HG03175 (cell line): Measurements from ENCODE around the gene GALK2.
"Not testable (repeated sequence)": the region's sequence is repeated elsewhere in the genome, so short reads cannot be mapped to it uniquely, and the experiment has no call there.

Source experiments
- ATAC-seq: cut with Tn5 transposase; IDR thresholded peaks from one replicate; pipeline ENCODE4 v1.9.1; 2021; ENCODE audit warnings: mild to moderate bottlenecking, moderate library complexity; ENCODE audit not compliant: unreplicated experiment

The GALK2 gene

DNA sequence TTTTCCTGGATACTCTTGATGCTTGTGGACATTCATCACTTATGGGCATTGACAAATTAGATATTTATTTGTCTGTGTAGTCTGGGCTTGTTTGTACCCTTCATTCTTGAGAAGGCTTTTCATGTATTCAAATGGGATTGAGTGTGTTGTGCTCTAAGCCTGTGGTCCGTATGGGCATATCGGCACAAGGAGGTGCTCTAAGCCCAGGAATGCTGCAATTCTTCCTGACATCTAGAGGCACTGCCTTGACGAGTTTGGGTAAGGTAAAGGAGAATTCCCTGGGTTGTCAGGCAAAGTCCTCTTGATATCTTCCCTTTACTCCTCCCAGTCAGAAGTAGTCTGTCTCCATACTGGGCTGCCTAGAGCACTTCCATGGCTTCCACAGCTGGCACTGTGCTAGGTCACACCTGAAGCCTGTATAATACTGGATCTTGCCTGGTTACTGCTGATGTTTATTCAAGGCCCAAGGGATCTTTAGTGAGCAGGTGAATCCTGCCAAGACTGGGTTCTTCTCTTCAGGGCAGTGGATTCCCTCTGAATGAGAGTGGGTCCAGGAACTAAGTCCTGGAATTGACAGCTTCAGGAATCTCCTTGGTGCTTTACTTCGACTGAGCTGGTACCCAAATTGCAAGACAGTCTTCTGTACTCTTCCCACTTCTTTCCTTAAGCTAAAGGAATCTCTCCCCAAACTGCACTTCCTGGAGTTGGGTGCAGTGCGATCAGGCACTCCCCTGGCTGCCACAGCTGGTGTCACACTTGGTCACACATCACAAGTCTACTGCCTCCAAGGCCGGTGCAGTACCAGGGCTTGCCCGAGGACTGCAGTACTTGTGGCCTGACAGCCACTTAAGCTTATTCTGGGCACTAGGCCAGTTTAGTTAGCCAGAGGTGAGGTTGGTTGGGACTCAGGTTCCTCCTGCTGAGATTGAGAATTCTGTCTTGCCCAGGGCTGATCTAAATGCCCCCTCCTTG lies 46.0 kb downstream of the GALK2 start:
- ATAC-seq, result peak; percentile 100

DNA sequence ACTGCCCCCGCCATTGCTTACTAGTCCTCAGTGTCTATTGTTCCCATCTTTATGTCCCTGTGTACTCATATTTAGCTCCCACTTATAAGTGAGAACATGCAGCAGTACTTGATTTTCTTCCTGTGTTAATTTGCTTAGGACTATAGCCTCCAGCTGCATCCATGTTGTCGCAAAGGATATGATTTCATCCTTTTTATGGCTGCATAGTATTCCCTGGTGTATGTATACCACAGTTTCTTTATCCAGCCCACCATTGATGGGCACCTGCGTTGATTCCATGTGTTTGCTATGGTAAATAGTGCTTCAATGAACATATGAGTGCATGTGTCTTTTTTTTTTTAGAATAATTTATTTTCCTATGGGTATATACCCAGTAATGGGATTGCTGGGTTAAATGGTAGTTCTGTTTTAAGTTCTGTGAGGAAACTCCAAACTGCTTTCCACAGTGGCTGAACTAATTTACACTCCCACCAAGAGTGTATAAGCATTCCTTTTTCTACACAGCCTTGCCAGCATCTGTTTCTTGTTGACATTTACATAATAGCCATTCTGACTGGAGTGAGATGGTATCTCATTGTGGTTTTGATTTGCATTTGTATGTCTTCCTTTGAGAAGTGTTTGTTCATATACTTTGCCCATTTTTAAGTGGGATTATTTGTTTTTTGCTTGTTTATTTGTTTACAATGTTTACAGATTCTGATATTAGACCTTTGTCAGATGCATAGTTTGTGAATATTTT lies 53.7 kb downstream of the GALK2 start:
- ATAC-seq, result no peak

DNA sequence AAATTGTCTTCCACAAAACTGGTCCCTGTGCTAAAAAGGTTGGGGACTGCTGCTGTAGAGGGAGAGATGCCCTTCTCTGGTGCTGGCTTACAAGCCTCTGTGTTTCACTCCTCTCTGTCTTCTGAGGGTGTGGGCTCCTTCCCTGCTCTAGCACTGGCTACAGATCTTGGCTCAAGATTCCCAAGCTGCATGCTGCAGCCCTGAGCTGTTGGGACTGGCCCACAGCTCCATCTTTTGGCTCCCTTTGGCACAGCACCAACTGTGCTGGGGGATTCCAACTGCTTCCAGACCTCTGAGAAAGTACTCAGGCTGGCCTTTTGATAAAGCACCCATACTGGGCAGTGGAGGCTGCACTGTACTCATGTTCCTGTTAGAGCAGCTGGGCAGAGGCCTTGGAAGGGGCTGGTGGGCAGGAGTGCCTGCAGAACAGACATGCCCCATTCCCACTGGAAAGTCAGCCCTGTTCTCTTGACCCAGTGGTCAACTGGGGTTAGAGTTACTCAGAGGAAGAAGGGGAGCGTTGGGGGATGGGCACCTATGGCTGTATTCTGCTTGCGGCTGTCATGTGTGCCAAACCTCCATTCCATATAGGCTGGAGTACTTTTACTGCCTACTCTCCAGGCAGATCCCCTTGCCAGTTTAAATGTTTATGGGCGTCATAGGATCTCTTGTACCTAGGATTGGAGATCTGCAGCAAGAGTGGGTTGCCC lies 55.7 kb downstream of the GALK2 start:
- ATAC-seq, result no peak

DNA sequence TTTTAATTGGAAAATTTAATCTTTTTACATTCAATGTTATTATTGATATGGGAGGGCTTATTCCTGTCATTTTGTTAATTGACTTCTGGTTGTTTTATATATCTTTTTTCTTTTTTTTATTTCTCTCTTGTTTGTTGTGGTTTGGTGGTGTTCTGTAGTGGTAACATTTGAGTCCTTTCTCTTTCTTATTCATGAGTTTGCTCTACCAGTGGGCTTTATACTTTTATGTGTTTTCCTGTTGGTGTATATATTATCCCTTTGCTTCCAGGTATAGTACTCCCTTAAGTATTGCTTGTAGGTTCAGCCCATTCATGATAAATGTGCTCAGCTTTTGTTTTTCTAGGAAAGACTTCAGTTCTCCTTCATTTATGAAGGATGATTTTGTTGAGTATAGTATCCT lies 57.6 kb downstream of the GALK2 start:
- ATAC-seq, result no peak

DNA sequence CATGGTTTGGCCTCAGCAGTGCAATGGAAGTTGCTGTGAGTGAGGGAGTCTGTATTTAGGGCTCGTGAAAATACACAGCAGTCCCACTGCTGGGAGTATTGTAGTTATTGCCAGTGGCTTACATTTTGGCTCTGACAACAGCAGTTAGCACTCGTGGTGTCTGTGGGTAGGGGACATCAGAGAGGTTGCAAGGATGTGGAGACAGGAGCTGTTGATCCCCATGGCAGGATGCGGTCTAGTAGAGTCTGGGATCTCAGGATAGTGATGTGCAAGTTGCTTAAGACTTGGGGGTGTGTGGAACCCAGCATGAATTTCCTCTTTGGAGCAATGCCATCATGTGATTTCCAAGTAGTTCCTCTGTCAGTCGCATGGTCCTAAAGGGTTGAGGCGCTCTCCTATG lies 59.9 kb downstream of the GALK2 start:
- ATAC-seq, result no peak

DNA sequence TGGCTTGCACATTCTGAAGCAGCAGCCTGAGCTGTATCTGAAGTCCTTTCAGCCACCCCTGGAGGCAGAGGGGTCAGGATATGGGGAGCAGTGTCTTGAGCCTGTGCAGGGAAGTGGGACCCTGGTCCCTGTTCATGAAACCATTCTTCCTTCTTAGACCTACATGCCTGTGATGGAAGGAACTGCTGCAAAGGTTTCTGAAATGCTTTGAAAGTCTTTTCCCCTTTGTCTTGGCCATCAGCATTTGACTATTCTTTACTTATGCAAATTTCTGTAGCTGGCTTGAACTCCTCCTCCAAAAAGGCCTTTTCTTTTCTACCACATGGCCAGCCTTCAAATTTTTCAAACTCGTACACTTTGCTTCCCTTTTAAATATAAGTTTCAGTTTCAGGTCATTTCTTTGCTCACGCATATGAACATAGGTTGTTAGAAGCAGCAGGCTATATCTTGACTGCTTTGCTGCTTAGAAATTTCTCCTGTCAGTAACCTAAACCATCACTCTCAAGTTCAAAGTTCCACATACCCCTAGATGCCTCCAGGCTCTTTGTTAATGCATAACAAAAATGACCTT lies 62.3 kb downstream of the GALK2 start:
- ATAC-seq, result no peak

DNA sequence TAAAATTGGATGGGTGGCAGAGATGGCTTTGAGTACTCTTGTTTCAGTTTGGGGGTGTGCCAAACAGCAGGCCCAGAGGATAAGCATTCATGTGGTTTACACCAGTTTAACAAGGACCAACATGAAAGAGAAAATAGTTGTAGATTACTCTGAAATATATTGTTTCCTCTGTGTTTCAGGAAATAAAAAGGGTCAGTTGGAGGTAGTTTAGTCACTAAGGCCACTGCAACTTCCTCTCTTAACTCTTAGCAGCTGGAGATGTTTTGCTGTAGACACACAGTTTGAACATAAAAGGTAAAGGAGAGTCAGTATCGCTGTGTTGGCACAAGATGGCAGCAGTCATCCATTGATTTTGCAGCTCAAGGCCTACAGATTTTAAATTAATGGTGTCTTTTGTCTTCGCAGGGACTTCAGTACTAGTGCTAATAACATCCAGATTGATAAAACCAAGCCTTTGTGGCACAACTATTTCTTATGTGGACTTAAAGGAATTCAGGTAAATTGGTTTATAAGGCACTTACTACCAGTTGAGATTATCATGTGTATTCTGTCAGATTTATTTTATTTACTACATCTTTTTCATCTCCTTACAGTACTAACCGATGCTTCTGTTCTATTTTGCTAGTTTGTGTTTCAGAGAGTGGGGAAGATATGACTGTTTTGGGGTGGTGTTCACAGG lies 65.5 kb downstream of the GALK2 start:
- peak; percentile 97 for ATAC-seq

DNA sequence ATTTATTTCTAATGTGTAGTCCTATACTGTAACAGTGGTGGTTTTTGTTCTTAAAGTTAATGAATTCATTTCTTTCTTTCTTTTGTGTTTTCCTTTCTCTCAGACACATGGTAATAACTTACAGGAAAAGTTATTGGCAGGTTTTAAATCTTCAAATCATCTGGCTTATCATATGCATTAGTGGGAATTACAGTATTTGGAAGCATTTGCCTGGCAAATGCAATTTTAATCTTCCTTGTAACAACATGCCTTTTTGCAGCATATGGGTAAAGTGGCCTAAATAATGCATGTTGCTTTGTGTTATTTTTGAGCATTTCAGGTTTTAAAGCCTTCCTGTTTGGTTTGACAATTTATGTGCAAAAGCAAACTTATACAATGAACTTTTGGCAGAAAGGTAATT lies 66.8 kb downstream of the GALK2 start:
- ATAC-seq, result no peak

DNA sequence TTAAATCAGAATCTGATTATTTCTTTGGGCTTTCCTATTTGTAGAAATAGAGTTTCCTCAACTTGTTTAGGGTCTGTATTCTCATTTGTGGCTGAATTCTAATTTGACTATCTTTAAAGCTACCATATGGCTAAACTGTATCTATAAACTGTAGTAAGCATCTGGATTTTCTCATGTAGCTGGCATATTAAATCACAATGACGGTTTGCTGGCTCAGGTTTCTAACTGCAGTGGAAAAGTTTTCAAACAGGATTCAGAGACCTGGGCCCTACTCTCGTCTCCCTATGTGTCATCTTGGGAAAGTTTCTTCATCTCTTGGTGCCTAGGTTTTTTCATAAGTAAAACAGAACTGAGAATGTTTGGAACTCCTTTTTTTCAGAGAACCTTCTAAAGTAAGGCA lies 68.3 kb downstream of the GALK2 start:
- no peak for ATAC-seq

DNA sequence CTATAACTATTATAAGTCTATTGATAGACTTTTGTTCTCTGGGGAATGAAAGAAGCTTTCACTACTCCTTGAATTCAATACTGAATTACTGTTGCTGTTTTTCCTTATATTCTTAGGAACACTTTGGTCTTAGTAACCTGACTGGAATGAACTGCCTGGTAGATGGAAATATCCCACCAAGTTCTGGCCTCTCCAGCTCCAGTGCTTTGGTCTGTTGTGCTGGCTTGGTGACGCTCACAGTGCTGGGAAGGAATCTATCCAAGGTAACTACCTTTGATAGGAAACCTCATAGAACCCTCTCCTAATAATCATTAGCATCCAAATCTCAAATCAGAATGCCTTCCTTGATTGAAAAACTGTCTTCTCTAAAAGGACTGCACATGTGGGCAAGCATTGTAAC lies 69.1 kb downstream of the GALK2 start:
- ATAC-seq, result no peak

DNA sequence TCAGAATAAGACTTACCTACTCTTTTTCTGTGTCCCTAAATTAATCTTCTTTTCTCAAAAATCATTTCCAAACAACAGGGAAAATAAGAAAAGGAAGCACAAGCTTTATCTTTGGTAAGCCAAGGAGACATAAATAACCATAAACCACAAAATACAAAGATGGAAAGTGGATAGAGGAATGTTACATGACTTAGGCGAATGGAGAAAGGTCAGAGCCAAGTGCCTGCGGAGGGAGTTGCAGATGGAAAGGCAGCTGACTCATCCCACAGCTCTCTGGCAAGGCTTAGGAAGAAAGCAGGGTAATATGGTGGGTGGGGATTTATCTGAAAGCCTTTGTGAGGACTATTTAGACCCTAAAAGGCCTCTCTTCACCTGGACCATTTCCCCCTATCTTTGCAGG lies 72.8 kb downstream of the GALK2 start:
- no peak for ATAC-seq

DNA sequence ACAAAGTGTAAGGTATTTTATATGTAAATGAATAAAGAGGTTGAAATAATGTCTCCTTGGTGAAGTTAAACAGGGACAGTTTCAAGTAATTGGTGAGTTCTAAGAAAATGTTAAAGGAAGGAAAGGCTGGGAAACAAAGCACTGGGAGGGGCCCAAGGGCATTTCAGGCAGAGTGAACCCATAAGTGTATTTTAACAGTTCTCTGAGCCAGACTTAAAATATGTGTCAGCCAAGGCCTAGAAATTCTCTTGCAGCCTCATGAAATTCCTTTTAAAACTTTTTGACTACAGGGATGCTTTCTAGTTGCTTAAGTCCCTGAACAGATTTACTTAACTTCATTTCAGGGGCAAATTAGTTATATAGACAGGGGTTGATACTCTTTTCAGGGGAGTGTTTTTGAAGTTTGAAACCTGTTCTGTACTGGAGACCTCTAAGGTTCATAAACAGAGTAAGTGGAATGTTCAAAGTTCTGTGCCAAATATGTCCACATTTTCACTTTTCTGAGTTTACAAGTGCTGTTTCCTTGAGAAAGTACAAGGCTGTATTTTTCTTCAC lies 77.6 kb downstream of the GALK2 start:
- ATAC-seq, result no peak

DNA sequence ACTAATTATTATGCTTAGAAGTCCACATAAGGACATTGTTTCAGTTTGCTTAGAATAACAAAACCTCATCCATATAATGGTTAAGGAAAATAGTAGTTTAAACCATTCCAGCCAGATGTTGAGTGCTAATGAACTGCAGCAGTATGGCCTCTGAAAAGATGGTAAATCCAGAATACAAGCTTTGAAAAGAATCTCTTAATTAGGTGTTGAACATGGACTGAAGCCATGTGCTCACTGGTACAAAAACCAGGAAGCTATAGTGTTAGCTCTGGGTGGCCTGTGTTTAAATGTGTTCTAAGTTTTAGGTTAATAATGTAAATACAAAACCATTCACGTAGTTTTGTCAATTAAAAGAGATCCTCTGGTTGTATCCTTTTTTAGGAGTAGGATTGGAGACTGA lies 78.2 kb downstream of the GALK2 start:
- no peak for ATAC-seq

DNA sequence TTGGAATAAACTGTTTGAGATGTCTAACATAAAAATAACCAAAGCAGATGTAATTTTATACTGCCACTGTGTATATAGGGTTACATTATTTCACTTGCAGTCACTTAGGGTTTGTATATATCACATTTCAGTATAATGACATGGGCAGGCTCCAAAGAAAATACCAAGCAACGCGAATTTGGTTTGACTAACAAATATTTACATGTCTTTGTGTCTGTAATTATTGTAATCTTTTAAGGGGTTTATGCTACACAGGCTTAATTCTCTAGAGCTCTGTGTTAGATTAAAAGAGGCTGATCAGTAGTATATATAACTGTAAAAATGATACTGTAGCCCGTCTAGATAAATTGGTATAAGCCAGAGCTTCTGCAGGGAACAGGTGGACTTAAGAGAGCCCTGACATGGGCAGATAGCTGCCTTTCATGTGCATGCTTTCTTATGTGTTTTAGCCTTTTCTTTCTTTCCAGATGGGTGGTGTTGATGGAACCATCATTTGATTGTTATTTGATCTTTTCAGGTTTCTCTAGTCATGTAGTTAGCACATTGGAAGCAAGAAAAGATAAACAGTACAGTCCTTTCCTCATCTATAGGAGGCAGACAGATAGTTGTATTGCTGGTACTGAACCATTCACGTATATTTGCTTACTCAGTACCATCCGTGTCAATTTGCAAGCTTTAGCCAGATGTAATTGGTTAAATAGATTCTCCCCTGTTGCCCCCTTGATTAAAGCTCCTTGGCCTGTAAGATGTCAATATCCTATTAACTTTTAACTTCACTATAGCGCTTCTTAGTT lies 86.1 kb downstream of the GALK2 start:
- no peak for ATAC-seq

DNA sequence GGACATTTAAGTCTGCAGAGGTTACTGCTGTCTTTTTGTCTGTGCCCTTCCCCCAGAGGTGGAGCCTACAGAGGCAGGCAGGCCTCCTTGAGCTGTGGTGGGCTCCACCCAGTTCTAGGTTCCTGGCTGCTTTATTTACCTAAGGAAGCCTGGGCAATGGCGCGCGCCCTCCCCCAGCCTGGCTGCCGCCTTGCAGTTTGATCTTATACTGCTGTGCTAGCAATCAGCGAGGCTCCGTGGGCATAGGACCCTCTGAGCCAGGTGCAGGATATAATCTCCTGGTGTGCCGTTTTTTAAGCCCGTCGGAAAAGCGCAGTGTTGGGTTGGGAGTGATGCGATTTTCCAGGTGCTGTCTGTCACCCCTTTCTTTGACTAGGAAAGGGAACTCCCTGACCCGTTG lies 95.1 kb downstream of the GALK2 start:
- not testable (repeated sequence) for ATAC-seq

DNA sequence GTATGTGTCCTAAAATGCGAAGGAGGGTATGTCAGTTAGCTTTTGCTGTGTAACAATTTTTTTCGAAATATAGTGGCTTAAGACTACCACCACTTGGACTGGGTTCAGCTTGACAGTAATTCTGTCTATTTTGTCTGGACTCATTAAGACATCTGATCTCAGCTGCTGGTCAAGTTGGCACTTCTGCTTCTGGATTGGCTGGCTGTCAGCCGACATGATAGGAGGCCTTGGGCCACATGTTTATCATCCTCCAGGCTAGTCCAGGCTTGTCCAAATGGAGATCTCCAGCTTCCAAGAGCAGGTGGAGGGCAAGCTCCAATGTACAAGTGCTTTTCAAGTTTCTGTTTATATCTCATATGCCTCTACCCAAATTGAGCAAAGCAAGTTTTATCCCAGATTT lies 95.9 kb downstream of the GALK2 start:
- ATAC-seq, result no peak

DNA sequence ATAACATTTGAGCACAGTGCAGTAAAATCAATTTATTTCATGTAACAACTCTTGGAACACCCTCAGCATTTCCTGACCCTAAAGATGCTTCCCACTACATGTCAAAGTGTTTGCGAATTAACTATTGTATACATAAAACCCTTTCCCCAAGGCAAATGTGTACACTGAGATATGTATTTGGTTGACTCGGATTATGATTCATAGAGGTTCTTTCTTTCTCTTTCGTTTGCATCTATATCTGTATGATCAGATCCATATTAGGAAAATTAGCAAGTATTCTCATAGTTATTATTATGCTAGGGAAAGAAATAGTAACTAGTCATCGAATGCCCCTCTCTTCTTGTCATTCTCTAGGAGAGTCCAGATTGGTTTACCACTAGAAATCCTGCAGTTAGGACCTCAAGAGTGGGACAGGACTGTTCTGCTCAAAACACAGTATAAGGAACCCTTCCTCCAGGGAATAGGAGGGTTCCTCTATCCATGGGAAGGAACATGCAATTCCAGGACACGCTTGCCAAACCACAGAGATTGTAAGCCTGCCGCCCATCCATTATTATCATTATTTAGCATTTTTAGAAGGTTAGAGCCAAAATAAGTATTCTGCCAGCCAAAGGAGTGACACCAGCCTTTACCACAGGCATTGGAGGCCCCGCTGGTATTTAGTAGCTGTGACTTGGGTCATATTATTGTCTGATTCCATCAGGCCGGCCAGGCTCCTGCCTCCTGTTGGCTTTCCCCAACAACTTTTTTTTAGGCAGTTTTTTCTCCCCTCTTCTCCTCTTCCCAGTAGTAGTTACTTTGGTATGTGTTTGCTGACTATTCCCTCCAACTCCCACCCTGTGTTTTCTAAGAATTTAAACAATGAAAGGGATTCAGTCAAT lies 100.7 kb downstream of the GALK2 start:
- ATAC-seq, result no peak

DNA sequence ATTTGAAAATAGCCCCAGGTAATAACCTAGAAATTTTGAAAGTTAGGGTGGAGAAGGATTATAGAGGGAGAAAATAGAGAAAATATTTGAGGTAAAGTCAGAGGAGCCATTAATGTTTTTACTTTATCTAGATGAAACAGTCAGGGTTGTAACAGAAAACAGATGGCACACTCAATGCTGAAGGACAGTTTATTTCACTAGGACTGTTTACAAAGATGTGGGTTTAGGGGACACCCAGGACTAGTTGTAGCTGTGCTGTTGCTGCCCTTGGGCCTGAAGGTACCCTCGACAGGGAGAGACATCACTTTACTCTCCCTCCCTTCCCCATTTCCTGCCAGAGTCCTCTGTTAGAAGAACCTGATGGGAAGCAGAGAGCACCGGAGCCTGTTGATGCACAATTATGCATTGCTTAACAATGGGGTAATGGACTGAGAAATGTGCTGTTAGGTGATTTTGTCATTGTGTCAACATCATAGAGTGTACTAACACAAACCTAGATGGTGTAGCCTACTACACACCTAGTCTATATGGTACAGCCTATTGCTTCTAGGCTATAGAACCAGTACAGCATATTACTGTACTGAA lies 103.8 kb downstream of the GALK2 start:
- ATAC-seq, result no peak
